H7 (cell line): ENCODE results near the gene HES5. TPM values are rescaled to one million over a fixed set of nuclear protein-coding genes. Genes with fewer than 3 reads are reported as not detected.
"Not testable (repeated sequence)": the region's sequence is repeated elsewhere in the genome, so short reads cannot be mapped to it uniquely, and the experiment has no call there.

ENCODE experiments used
- DNase-seq: peaks from one replicate; pipeline ENCODE4 v3.0.0; 2012
- H3K27me3 ChIP-seq: 2 replicates; pipeline ENCODE4 v1.6.0; 2011; ENCODE audit warnings: mild to moderate bottlenecking, low read length; ENCODE audit not compliant: control insufficient read depth, insufficient read depth
- H3K36me3 ChIP-seq: replicated peaks from 2 replicates; pipeline ENCODE4 v1.5.1; 2011; ENCODE audit warnings: low read length; ENCODE audit not compliant: control insufficient read depth, insufficient read depth
- H3K4me3 ChIP-seq: 2 replicates; pipeline ENCODE4 v1.5.1; 2011; ENCODE audit warnings: low read depth, mild to moderate bottlenecking, control low read depth, low read length, moderate library complexity; ENCODE audit not compliant: insufficient read depth
- total RNA-seq: library from RNA; depleted of rRNA; stranded (reverse); fragments of >200 nt; shearing (Covaris generic); gene quantifications from 2 replicates; pipeline ENCODE4 v1.2.3, GENCODE V29; 2014

Gene HES5
- total RNA-seq, 1 experiment from 2014 or later: 0.07 TPM

DNA sequence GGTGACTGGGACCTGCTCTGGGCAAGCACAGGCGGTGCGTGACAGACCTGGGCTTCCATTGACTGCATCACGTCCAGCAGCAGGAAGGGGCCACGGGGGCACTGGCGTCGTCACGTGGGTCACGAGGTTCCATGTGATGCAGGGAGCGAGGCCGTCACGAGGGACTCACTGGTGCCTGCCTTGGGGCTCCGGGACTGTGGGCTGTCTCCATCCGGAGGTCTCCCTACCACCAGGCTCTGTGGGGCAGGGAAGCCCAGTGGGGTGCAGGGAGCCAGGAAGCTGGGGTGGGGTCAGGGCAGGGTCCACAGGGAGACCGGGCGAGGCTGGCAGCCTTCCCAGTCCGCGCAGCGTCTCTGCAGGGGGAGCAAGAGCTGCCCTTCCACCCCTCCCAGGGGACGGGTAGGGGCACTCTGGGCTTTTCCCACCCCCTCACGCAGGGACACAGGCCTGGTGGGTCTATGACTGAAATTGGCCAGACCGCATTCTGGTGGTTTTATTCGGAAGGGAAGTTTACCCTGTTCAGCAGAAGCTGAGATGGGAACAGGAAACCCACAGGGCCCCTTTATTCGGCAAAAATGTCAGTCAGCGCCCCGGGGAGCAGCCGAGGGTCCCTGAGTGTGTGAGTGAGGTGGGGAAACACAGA lies 25.7 kb upstream of the HES5 start:
- DNase-seq: peak; percentile 79
- Histone ChIP-seq H3K27me3 (no peaks in the 10 kb centered on the region), H3K4me3 (no peak overlapping the region), H3K36me3 (no peaks in the 10 kb centered on the region)

DNA sequence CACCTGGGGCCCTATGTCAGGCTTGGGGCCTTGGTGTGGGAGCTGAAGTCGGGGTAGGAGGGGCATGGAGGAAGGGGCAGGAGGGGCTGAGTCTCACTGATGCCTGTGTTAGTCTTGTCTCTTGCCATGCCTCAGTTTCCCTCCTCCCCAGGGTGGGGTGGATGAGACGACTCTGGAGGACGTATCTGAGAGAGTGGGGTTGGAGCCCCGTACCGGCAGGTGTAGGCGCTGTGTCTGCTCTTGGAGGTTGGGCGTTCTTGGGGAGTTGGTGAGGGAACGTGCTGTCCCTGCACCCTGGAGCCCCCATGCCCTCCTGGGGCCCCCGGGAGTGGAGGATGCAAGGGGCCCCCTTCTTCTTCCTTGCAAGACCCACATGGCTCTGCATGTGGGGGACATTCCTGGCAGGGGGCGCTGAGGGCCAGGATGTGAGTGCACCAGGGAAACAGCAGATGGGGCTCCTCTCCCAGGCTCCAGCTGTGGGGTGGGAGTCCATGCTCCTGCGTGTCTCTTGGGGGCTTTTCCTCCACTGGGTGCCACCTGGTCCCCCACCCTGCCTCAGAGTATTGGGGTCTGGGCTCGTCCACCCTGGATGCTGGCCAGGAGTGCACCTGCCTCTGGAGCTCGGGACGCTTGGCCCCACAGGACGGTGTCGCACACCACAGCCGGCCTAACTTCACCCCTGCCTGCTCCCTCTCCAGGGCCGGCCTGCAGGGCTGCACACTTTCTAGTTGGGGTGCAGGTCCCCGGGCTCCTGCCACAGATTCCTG lies 24.7 kb upstream of the HES5 start:
- DNase-seq: peak; percentile 86
- H3K36me3 ChIP-seq: no peaks in the 10 kb centered on the region
- H3K27me3 ChIP-seq: no peaks in the 10 kb centered on the region
- no peak overlapping the region for H3K4me3 ChIP-seq

DNA sequence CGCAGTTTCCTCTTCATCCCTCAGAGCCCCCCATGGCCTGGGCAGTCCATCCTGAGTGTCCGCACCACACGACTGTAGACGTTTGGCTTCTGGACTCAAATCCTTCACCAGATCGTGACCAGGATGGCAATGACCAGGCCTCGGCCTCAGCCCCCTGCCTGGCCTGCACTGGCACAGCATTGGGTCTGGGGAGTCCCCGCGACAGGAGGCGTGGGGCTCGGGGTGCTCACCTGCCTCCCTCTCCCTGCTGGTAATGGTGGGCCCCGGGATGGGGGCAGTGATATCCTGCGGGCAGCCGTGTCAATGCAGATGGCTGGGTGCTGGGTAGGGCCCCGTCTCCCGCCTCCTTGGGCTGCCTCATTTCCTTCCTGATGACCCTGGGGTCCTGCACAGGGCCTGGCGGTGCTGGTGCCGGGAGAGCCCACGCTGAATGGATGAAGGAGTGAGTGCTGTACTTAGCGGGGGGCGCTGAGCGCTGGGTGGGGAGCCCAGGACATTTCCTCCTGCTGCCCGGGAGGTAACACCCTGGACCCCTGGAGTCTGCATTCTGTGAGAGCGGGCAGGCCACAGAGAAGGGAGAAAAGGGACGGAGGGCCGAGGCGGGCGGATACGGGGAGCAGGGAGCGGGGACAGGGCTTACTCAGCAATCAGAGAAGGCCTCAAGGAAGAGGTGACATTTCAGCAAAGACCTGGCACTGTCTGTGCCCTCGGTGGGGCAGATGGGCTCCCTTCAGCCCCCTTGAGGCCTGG lies 24.0 kb upstream of the HES5 start:
- no peak for DNase-seq
- H3K36me3 ChIP-seq: no peaks in the 10 kb centered on the region
- H3K27me3 ChIP-seq: no peaks in the 10 kb centered on the region
- H3K4me3 ChIP-seq: no peak overlapping the region

DNA sequence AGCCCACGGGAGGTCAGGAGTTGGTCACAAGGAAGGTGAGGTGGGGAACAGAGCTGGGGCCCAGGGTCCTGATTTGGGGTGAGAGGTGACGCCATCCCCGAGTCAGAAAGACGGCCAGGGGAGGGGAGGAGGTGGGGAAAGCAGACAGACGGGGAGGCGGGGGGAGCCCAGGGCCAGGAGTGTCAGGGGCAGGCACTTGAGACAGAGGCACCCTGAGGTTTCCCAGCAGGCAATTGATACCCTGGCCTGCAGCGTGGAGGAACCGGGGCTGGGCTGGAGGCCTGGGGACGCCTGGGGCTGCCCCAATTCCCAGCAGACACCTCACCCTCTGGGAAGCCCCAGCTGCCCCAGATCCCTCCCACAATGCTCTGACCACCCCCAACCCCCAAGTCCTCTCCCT lies 23.0 kb upstream of the HES5 start:
- H3K36me3 ChIP-seq, DNase-seq, H3K4me3 ChIP-seq, H3K27me3 ChIP-seq: not testable (repeated sequence)

DNA sequence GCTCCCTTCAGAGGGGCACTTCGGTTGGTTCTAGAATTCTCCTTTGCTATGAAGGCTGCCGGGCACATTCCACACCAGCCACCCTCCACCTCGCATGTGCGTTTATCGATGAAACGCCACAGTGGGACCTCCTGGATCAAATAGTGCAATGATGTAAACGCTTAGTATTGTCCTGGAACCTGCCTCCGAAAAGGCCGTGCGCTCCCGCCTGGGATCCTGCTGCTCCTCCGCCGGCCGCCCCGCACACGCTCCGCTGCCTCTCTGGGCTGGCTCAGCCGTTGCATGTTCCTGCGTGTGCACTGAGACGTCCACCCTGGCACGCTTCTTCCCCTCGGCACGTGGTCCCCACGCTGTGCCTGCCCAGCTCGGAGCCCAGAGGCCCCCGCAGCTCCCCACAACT lies 22.1 kb upstream of the HES5 start:
- no peaks in the 10 kb centered on the region for H3K27me3 ChIP-seq
- no peak for DNase-seq
- no peak overlapping the region for H3K4me3 ChIP-seq
- no peaks in the 10 kb centered on the region for H3K36me3 ChIP-seq

DNA sequence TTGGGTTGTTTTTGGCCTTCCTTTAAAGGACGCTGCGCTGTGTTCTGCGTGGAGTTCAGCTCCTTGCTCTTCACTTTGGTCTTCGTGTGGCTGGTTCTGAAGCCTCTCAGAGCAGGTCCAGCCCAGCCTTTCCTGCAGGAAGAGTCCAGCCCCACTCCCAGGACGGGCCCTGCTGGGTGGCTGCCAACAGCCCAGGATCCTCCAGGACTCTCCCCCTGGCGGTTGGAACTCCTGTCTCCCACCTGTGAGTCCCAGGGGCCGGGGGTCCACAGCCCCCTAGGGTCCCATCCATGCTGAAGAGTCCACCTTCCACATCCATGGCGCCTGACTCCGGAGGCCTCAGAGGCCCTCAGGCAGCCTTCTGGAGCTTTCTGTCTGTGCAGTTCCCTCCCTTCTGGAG lies 21.5 kb upstream of the HES5 start:
- H3K27me3 ChIP-seq, DNase-seq, H3K4me3 ChIP-seq, H3K36me3 ChIP-seq: not testable (repeated sequence)

DNA sequence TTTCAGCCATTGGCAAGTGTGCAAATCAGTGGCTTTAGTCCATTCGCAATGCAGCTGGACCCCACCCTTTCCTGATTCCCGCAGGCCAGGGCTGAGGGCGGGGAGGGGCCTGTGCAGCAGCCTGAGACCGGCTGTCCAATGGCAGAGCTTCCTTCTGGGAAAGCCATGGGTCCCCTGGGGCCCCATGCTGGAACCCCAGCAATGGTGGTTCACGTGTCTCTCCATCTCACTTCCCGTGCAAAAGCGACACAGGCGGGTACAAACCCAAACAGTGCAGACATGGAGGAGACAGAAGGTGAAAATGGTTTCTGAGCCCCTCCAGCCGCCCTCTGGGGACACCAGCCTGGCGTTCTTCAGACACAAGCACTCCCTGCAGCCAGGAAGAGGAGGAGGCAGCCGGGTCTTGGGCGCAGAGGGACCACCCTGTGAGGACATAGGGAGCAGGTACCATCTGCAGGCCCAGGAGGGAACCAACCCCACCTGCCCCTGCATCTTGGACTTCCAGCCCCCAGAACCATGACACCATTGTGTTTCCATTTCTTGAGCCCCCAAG lies 20.3 kb upstream of the HES5 start:
- not testable (repeated sequence) for H3K4me3 ChIP-seq, DNase-seq, H3K36me3 ChIP-seq, H3K27me3 ChIP-seq

DNA sequence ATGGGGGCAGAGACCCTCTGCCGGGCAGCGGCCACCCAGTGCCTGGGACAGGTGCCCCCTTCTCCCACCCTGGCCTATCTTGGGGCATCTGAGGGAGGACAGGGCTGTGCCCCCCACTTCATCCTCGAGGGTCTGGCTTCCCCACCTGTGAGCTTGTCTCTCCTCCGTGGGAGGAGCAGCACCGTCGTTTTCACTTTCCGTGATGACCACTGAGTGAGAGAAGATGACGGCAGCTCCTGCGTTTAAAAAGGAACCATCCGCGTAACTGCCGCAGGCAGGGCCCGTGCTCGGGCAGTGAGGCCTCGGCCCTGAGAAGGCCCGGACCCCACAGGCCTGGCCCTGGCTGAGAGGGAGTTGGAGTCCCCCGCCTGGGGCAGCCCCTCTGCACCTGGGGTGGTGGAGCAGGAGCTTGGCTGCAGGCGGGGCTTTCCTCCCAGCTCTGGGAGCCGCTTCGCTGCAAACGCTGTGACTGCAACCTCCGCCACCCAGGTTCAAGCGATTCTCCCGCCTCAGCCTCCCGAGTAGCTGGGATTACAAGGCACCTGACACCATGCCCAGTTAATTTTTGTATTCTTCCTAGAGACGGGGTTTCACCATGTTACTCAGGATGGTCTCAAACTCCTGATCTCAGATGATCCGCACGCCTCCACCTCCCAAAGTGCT lies 19.4 kb upstream of the HES5 start:
- not testable (repeated sequence) for H3K4me3 ChIP-seq, H3K27me3 ChIP-seq, DNase-seq, H3K36me3 ChIP-seq

DNA sequence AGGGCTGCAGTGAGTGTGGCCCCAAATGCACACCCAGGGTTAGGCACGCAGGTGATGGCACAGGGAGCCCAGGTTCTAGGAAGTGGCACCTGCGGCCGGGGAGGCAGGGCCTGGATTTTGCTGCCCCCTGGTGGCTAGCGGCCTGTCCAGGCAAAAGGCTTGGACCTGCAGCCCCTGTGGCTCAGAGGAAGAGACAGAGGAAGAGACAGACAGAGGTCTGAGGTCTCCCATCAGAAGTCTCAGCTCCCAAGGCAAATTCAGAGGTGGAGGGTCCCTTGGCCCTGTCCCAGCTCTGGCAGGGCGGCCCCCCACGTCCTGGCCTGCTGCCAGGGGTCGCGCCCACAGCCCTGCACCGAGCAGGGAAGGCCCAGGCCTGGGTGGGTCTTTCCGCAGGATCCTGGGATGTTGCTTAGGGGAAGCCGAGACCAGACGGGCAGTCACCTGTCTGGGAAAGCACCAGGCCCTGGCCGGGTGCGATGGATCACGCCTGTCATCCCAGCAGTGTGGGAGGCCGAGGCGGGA lies 18.1 kb upstream of the HES5 start:
- H3K36me3 ChIP-seq: no peaks in the 10 kb centered on the region
- H3K27me3 ChIP-seq: peaks cover 1% of the 10 kb centered on the region; the same call in 1 of the 2 replicates
- peak; percentile 97 for DNase-seq
- H3K4me3 ChIP-seq: peak overlapping the region; percentile 84

DNA sequence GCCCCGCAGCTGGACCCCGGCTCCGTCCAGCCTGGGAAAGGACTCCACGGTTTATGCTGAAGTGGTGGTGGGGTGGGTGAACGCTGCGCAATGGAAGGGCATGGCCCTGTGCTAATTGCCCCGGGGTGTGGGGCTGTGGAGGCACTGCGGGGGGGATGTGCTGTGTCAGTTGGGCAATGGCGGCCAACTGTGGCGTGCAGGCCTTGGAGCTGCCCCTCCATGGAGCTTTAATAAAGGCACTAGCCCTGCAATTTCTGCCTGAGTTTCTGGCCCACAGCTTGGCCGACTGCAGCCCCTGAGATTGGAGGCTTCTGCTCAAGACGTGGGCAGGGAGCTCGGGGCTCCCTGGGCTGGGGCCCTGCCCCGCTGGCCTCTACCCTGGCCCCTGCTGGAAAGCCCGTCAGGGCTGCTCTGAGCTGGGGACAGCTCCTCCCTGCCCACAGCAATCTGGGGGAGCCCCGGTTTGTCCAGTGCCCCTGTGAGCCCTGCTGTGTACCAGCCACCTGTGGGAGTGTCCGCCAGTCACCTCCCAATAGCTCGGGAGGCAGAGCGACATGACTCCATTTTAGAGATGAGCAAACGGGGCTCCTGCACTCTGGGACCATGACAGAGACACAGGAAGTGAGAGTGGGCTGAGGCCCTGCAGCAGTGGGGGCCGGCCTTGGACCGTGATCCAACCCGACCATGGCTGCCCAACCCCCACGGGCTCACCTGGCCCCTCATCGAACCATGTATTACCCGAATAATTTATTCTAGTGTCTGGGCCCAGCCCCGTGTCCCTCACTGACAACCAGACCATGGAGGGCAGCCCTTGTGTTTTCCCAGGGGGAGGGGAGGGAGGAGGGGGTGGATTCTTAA lies 17.4 kb upstream of the HES5 start:
- Histone ChIP-seq H3K4me3 (peak overlapping the region; percentile 84), H3K27me3 (peaks cover 3% of the 10 kb centered on the region)
- DNase-seq: peak; percentile 87

DNA sequence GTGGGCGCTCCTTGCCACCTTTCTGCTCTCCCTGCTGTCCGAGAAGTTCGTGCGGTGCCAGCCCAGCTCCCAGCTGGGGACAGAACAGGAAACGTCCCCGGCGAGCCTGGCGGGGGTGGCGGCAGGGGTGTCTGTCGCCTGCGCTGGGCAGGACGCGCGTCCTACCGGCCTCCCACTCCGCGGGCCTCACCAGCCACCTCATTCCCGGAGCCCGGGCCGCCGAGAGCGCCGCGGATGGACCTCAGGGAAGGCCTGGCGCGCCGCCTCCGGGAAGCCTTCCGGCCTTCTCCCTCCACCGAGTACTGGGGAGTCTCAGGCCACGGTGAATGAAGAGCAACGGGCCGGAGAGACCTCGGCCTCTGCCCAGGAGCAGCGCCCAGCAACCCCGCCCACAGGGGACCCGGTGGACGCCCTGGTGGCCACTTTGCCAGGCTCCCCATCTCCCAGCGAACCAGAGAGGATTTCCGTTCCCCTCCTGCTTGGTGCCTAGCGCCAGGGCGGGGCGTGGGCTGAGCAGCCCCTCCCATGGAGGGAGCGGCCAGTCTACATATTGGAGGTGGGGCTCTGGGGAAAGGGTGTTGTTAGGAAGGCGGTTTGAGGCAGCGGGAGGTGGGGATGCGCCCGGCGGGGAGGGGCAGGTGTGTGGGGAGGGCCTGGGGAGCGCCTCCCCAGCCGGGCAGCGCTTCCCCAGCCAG lies 16.6 kb upstream of the HES5 start:
- DNase-seq: peak; percentile 98
- Histone ChIP-seq H3K36me3 (no peaks in the 10 kb centered on the region), H3K4me3 (peak overlapping the region; percentile 84), H3K27me3 (peaks cover 3% of the 10 kb centered on the region)

More for the DNA sequence above, 17.4 kb upstream of the HES5 start:
- H3K36me3 ChIP-seq: no peaks in the 10 kb centered on the region

DNA sequence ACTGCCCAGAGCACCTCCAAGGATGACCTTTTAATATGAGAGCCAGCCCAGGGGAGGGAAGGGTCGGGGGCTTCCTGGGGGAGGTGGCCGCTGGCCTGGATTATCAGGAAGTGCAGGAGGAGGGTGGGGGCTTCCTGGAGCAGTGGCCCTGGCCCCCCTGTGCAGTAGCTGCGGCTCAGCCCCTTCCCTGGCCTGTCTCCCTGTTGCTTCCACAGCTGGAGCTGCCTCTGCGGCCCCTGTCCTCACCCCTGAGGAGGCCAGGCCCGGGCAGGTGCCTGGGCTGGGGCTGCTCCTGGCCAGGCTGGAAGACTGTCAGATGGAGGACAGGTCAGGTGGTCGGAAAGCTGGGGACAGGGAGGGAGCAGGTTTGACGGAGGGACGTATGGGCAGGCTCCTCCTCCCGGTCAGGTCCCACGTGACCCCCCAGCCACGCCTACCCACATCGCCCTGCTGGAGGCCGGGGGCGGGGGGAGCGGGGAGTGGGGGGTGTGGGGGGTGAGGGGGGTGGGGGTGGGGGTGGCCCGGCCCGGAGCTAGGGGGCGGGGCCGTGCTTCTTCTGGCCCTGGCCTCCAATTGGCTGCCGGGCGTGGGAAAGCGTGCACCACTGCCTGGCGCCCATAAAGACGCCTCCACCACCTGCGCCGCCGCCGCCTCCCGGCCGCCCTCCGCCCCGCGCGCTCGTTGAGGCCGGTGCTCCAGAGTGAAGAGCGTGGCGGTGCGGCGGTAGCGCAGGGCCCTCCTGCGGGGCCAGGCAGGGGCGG lies 15.9 kb upstream of the HES5 start:
- H3K4me3 ChIP-seq: peak overlapping the region; percentile 84
- DNase-seq: peak; percentile 100
- peaks cover 8% of the 10 kb centered on the region for H3K27me3 ChIP-seq
- no peaks in the 10 kb centered on the region for H3K36me3 ChIP-seq
